ENCODE results near the gene GFRA1.

DNA sequence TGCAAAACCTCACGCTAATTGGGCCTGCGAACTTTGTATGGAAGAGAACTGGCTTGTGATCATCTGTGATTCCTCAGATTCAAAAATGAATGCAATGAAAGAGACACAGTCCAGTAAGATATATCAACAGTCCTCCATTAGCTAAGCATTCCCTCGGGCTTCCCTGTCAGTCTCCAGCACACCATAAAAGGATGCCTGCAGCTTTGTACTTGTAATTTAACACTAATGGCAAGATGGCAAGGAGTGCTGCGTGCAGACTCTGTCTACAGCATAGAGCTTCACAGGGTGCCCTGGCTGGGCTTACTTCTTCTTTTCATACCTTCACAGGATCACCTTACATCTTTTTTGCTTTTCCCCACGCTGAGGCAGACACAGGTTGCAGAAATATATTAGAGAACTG, 200.0 kb downstream of the GFRA1 start:
- TF ChIP-seq, protein P1, sequence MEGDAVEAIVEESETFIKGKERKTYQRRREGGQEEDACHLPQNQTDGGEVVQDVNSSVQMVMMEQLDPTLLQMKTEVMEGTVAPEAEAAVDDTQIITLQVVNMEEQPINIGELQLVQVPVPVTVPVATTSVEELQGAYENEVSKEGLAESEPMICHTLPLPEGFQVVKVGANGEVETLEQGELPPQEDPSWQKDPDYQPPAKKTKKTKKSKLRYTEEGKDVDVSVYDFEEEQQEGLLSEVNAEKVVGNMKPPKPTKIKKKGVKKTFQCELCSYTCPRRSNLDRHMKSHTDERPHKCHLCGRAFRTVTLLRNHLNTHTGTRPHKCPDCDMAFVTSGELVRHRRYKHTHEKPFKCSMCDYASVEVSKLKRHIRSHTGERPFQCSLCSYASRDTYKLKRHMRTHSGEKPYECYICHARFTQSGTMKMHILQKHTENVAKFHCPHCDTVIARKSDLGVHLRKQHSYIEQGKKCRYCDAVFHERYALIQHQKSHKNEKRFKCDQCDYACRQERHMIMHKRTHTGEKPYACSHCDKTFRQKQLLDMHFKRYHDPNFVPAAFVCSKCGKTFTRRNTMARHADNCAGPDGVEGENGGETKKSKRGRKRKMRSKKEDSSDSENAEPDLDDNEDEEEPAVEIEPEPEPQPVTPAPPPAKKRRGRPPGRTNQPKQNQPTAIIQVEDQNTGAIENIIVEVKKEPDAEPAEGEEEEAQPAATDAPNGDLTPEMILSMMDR (conservative IDR thresholded peaks at IDR 0.05 in 1 of 2, IDR thresholded peaks at IDR 0.05 in 1 of 2; ENCODE audit: low read depth in 1 of 2, low read length in 2 of 2): no peak
- TF ChIP-seq EZH2 (IDR thresholded peaks at IDR 0.05; ENCODE audit: low read length, missing control alignments): no peak
